Measurements from ENCODE around the gene SYT1. TPM values are rescaled to one million over a fixed set of nuclear protein-coding genes. Genes with fewer than 3 reads are reported as not detected.

Gene SYT1
- total and polyA plus RNA-seq, 2 of the 8 experiments (the other 6 are each of a cell fraction or from before 2014, with no cell fraction given): 11.0 to 34.6 TPM

GRCh38 chr12:79371226-79371625, 506.7 kb downstream of the SYT1 start:
- FAIRE-seq (no peak), DNase-seq (ENCODE audit: low read depth in 1 of 2, low spot score in 2 of 2) (no peak)
- Histone ChIP-seq H3K27me3 (replicated peaks in 1 of 4; ENCODE audit: control insufficient read depth in 3 of 4, extremely low read depth in 1 of 4, insufficient read depth in 3 of 4, low read length in 3 of 4) (no peaks in the 10 kb centered on the region), H2BK20ac (ENCODE audit: low read length) (no peak overlapping the region), H3K79me2 (ENCODE audit: control insufficient read depth in 1 of 2, insufficient read depth in 2 of 2, low read length in 2 of 2) (no peaks in the 10 kb centered on the region), H3K4me3 (ENCODE audit: extremely low read depth in 1 of 4, insufficient read depth in 2 of 4, low read depth in 3 of 4, low read length in 4 of 4) (no peak overlapping the region), H3K4ac (replicated peaks; ENCODE audit: insufficient read length, low read depth, low read length) (no peak overlapping the region), H2BK120ac (replicated peaks; ENCODE audit: low read depth, low read length) (no peak overlapping the region), H3K14ac (ENCODE audit: insufficient read length) (no peak overlapping the region), H4K8ac (ENCODE audit: extremely low read depth, insufficient read depth, low read length) (no peak overlapping the region), H2AFZ (ENCODE audit: low read length) (no peak overlapping the region), H3K27ac (ENCODE audit: low read depth, low read length) (no peak overlapping the region), H3K9ac (replicated peaks in 1 of 4; ENCODE audit: extremely low read depth in 1 of 4, low read depth in 3 of 4, low read length in 3 of 4) (no peak overlapping the region), H2BK12ac (ENCODE audit: low read depth, low read length) (no peak overlapping the region), H4K91ac (replicated peaks; ENCODE audit: insufficient read length, low read length) (no peak overlapping the region), H3K4me2 (ENCODE audit: insufficient read depth in 1 of 2, low read depth in 2 of 2, low read length in 2 of 2) (no peak overlapping the region), H2BK15ac (ENCODE audit: low read length) (no peak overlapping the region), H2BK5ac (ENCODE audit: low read depth, low read length) (no peak overlapping the region), H3K23ac (ENCODE audit: insufficient read length) (no peak overlapping the region), H3K9me3 (ENCODE audit: insufficient read depth in 2 of 2, low read depth in 1 of 2, low read length in 1 of 2) (no peaks in the 10 kb centered on the region), H3K18ac (ENCODE audit: extremely low read depth, low read length) (no peak overlapping the region), H3K79me1 (ENCODE audit: low read depth, low read length) (no peaks in the 10 kb centered on the region), H3K36me3 (ENCODE audit: control insufficient read depth in 2 of 4, insufficient read depth in 4 of 4, low read length in 3 of 4) (no peaks in the 10 kb centered on the region), H3K4me1 (replicated peaks in 1 of 4; ENCODE audit: control insufficient read depth in 3 of 4, insufficient read depth in 4 of 4, low read length in 3 of 4) (peaks cover 0 to 5% (median 0%) of the 10 kb centered on the region in 4 experiments; a peak in 1 of 7 replicates), H4K20me1 (replicated peaks in 1 of 2; ENCODE audit: control insufficient read depth in 1 of 2, insufficient read depth in 2 of 2, low read length in 2 of 2) (no peaks in the 10 kb centered on the region), H3K23me2 (ENCODE audit: low read depth, low read length) (no peaks in the 10 kb centered on the region), H4K5ac (ENCODE audit: insufficient read length, low read depth, low read length) (no peak overlapping the region), H2AK5ac (ENCODE audit: low read depth, low read length) (no peak overlapping the region), H3K56ac (replicated peaks; ENCODE audit: insufficient read length, low read depth, low read length) (no peak overlapping the region)
- 77% methylated on average over 2 of the region's 2 CpGs; no CpG with 5 or more reads in 1 of the 2 experiments for WGBS, 2 experiments (ENCODE audit: extremely low coverage in 1 of 2, insufficient coverage in 1 of 2, insufficient read length in 1 of 2, insufficient replicate concordance in 2 of 2, low coverage in 1 of 2, low lambda C conversion rate in 2 of 2, missing lambda C conversion rate in 1 of 2)
- ChIA-PET POLR2A (ENCODE audit: partially characterized antibody) (interaction anchor here (0.7 kb wide), 1 partner anchor 9 kb away, joined by 3 read pairs; no protein-coding TSS in a partner anchor), CTCF (ENCODE audit: partially characterized antibody) (interaction anchor here (2.1 to 3.6 kb wide), 2 partner anchors 12 to 27 kb away, joined by 6 to 13 read pairs; no protein-coding TSS in a partner anchor)
- TF ChIP-seq SUZ12 (IDR thresholded peaks at IDR 0.05; ENCODE audit: low read length) (no peak), CHD2 (IDR thresholded peaks at IDR 0.05; ENCODE audit: low read length) (no peak), POU5F1 (IDR thresholded peaks at IDR 0.05; ENCODE audit: low read depth, low read length) (no peak), EP300 (IDR thresholded peaks at IDR 0.05; ENCODE audit: borderline replicate concordance in 1 of 2, low read depth in 2 of 2, low read length in 2 of 2) (no peak), MAX (IDR thresholded peaks at IDR 0.05) (no peak), JUND (IDR thresholded peaks at IDR 0.05; ENCODE audit: low read length) (no peak), SIRT6 (IDR thresholded peaks at IDR 0.05; ENCODE audit: low read length) (no peak), RXRA (IDR thresholded peaks at IDR 0.05; ENCODE audit: insufficient read depth, low read depth, low read length) (no peak), BCL11A (IDR thresholded peaks at IDR 0.05; ENCODE audit: low read depth in 2 of 2, low read length in 2 of 2) (no peak), ATF3 (IDR thresholded peaks at IDR 0.05; ENCODE audit: insufficient read depth, low read depth, low read length) (no peak), TCF12 (IDR thresholded peaks at IDR 0.05; ENCODE audit: low read depth, low read length) (no peak)

Measured in H1 (cell line).